GM18868 (cell line): ENCODE data around the gene SLC16A9.
"Not testable (repeated sequence)": the region's sequence is repeated elsewhere in the genome, so short reads cannot be mapped to it uniquely, and the experiment has no call there.

Experiments
- ATAC-seq: cut with Tn5 transposase; IDR thresholded peaks from one replicate; pipeline ENCODE4 v1.9.1; 2021; ENCODE audit warnings: mild to moderate bottlenecking, moderate library complexity; ENCODE audit not compliant: unreplicated experiment

Gene SLC16A9, protein sequence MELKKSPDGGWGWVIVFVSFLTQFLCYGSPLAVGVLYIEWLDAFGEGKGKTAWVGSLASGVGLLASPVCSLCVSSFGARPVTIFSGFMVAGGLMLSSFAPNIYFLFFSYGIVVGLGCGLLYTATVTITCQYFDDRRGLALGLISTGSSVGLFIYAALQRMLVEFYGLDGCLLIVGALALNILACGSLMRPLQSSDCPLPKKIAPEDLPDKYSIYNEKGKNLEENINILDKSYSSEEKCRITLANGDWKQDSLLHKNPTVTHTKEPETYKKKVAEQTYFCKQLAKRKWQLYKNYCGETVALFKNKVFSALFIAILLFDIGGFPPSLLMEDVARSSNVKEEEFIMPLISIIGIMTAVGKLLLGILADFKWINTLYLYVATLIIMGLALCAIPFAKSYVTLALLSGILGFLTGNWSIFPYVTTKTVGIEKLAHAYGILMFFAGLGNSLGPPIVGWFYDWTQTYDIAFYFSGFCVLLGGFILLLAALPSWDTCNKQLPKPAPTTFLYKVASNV

DNA sequence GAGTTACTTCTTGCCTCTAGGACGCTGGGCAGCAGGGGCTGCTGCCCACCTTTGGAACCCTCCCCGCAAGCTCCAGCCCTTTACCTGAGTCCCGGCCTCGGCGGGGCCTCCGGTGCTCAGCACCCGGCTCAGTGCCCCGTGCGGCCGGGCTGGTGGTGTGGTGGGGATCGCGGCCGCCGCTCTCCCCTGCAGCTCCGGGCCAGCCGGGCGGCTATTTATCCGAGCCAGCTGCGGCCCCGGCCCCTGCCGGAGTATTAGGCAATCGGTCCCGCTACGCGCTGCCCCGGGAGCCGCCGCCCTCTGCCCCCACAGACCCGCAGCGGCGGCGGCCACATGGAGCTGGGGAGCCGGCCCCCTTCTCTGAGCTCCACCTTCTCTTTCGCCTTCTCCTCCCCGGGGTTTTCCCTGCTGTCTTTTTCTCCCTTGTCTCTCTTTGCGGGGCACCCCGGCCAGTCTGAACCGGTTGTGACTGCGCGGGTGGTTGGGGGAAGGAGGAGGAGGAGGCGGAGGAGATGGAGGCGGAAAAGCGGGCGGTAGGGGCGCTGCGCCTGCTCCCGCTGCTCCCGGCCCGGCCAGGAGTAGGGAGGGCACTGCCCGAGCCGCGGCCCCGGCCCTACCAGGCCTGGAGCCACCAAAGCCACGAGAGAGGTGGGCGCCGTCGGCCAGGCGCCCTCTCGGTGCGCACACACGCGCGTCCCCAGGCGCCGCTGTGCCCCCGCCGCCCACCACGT lies at the start of gene SLC16A9:
TSS of gene SLC16A9 (minus strand) at position 456 of the 731 bp plus-strand sequence. CDS start 25,559 bp downstream, outside the sequence.
- ATAC-seq: peak; percentile 93

DNA sequence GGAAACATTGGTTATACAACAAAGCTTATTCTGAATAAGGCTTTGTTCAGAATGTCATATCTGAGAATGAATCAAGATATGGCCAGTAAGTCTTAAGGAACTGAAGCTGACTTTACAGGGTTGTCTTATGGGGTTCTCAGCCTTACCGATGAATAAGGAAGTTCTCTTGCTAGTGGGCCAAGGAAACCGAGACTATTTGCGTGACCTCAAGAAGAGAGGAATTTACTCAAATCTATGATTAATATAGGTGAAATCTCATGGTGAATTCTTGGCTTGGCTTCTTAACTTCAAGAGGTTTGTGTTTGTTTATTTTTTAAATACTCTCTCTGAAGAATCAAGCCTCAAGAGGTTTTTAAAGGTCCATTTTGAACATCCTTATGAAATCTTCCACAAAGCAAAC lies 48.3 kb upstream of the SLC16A9 start:
- no peak for ATAC-seq

DNA sequence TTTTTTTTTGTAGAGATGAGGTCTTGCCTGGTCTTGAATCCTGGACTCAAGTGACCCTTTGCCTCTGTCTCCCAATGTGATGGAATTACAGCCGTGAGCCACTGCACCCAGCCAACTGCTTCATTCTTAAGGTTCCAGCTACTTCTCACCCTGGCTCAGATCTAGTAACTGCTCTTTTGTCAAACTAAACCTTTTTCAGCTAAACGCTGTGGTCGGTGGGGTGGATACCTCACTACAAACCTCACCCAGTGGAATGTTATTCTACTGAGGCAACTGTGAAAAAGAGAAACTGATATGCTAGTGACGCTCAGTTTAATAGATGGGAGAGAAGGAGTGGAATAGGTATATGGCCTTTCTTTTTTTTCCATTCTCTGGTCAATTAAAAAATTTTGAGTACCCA lies 45.3 kb upstream of the SLC16A9 start:
- no peak for ATAC-seq

DNA sequence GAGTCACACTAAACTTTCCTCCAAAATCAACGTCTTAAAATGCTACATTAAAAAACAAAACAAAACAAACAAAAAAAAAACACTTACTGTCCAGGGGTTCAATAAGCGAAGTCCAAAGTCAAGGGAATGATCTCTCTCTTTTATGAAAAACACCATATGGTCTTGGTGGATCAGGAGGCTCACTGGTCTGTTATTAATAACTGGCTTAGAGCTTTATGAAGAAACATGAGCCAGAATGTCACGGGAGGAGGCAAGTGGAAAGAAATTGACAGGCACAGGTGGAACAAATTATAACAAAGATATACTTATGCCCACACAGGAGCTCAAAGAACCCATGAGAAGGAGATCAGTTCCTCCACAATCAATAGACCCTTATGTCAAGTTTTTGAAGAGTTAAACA lies 43.6 kb upstream of the SLC16A9 start, which contains the start of gene MRLN:
TSS of gene MRLN (minus strand) at position 189 of the 400 bp plus-strand sequence.
- no peak for ATAC-seq

DNA sequence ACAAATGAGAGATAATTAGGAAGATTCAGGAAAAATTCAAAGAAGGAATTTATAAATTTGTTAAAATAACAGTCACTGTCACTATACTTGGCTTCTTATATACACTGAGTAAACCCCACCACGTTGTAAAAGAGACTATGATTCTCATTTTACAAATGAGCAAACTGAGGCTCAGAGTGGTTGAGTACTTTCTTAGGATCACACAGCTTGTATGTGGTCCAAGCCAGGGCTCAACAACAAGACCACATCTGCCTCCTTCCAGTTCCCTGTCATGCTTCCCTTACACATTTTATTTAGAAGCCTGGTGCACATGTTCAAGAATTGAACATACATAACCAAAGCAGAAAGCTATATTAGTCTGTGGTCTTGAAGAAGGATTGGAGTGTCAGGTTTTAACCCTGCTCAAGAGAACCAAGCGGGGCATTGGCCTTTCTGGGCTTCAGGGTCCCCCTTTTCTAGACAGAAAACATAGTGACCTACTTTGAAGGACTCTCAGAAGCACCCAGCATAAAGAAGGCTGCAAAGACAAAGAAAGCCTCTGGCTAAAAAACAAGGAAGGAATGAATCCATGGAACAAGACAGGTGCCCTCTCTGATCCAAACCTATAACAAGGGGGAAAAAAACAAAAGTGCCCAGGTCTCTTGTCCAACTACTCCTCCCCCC lies 42.8 kb upstream of the SLC16A9 start:
- ATAC-seq: no peak

DNA sequence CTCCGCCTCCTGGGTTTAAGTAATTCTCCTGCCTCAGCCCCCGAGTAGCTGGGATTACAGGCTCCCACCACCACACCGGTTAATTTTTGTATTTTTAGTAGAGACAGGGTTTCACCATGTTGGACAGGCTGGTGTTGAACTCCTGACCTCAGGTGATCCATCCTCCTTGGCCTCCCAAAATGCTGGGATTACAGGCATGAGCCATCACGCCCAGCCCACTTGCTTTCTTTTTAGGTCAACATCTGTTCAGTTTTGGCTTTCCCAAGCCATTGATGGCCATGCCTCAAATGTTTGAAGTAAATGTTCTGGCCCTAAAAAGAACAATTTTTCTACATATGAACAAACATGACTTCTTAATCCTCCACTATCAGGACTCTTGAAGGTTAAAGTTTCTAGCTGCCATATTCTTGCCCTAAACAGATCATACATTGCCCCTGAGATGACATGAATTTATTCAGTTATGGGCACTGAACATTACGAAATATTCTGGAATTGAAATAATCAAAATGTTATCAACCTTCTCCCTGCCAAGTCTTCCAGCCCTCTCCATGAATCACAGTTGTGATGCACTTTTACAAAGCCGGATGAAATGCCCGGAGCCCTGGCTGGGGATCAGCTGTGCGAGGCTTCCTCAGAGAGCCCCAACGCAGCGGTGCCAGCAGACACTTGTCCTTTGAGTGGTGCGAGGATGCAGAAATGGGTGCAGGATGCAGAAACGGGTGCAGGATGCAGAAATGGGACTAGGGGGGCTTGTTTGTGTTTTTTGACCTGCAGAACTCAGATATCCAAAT lies 40.7 kb upstream of the SLC16A9 start:
- ATAC-seq: no peak

DNA sequence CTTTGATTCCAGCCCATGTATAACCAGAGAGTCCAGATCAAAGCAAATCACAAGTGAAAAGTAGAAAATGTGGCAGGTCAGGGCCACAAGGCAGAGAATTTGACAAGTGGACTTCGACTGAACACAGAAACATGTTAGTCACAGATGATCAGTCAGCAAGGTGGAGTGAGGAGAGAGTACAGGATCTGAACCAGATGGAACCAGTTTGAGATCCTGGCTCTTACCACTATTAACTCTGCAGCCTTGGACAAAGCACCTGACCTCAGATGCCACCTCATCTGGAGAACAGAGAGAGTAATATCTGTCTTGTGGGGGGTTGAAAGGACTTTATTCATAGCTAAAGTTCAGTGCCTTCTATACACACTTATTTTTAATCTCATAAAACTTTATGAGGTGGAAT lies 39.2 kb upstream of the SLC16A9 start:
- peak; percentile 74 for ATAC-seq

DNA sequence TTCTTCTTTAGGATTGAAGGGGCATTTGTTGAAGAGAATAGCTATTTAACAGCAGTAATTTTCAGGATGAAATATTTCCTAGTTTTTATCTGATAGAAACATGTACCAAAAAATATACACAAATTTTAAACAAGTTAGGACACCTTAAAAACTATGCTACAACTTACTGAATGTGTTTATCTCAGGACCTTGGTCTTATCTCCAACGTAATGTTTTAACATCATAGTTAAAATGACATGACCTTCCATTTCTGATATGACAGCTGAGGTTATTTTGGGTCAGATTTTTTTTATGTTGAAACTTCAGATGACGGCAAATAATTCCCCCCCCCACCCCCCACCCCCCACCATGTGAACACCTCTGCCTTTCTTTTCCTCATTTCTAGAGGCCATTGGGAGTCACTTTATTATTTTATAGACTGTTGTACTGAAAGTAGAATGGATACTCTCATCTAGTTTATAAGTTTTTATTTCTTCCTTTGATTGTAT lies 35.6 kb upstream of the SLC16A9 start:
- ATAC-seq: no peak

DNA sequence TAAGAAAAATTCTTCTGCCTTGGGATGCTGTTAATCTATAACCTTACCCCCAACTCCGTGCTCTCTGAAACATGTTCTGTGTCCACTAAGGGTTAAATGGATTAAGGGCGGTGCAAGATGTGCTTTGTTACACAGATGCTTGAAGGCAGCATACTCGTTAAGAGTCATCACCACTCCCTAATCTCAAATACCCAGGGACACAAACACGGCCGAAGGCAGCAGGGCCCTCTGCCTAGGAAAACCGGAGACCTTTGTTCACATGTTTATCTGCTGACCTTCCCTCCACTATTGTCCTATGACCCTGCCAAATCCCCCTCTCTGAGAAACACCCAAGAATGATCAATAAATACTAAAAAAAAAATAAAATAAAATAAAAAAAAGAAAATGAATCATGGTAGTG lies 35.1 kb upstream of the SLC16A9 start:
- ATAC-seq: not testable (repeated sequence)

DNA sequence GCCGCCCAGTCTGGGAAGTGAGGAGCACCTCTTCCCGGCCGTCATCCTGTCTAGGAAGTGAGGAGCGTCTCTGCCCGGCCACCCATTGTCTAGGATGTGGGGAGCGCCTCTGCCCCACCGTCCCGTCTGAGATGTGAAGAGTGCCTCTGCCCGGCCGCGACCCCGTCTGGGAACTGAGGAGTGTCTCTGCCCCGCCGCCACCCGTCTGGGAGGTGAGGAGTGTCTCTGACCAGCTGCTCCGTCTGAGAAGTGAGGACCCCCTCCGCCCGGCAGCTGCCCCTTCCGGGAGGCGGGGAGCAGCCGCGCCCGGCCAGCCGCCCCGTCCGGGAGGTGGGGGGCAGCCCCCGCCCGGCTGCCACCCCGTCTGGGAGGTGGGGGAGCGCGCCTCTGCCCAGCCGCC lies 34.5 kb upstream of the SLC16A9 start:
- ATAC-seq: not testable (repeated sequence)

DNA sequence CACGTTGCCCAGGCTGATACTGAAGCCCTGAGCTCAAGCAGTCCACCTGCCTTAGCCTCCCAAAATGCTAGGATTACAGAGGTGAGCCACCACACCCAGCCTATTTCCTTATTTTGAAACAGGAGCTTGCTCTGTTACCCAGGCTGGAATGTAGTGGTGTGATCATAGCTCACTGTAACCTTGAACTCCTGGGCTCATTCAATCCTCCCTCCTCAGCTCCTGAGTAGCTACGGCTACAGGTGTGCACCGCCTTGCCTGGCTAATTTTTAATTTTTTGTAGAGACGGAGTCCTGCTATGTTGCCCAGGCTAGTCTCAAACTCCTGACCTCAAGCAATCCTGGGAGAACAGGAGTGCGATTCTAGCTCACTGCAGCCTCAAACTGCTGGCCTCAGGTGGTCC lies 31.9 kb upstream of the SLC16A9 start:
- no peak for ATAC-seq

DNA sequence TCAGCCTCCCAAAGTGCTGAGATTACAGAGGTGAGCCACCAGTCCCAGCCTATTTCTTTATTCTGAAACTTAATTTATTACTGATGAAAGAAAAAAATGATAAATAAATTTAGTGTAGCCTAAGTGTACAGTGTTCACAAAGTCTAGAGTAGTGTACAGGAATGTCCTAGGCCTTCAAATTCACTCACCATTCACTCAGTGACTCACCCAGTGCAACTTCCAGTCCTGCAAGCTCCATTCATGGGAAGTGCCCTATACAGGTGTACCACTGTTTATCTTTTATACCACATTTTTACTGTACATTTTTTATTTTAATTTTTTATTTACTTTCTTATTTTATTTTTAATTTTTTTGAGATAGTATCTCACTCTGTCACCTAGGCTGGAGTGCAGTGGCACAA lies 31.4 kb upstream of the SLC16A9 start:
- no peak for ATAC-seq

DNA sequence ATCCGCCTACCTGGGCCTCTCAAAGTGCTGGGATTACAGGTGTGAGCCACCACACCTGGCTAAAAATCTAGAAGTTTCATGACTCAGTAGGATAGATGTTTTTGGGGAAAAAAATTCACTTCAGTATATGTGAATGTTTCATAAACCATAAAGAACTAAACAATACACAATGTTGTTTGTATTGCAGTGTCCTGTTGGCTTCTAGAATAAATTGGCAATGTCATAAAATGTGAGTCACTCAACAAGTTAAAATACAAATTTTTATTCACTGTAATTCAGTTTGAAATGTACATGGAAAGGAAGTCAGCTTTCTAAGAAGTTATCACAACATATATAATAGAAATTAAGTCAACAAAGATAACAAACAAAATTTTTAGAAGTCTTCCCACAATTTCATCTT lies 27.1 kb upstream of the SLC16A9 start:
- ATAC-seq: no peak

DNA sequence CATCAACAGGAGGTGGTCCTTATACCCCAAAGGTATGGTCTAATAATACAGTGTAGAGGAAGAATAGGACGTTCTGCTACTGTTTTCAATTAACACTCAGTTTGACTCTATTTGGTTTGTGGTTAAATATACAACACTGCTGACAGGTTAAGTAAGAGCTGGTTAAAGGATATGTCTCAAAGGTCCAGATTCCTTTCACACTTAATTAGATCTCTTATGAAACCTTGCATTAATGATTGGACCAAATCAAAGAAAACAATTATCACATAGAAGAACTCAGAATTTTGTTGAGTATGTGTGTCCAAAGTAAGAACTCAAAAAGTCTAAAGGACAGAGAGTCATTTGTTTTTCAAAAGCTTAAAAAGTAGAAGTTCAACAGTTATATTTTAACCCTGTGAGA lies 25.6 kb upstream of the SLC16A9 start:
- no peak for ATAC-seq

DNA sequence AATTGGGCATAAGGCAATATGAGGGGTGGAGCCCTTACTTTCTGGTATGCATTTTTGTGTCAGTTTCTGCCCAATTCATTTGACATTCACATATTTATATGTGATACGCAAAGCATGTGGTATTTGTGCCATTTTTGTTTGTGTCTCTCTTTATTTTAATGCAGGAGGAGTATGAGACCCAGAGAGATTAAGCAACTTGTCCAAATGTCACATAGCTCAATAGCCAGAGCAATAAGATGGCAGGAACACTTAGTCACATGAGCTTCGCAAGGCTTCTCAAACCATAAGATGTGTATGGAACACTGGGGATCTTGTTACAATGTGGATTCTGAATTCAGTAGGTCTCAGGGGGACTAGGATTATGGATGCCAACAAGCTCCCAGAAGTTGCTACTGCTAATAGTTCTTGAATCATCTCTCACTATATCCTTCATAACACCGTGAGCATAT lies 24.4 kb upstream of the SLC16A9 start:
- ATAC-seq: no peak

DNA sequence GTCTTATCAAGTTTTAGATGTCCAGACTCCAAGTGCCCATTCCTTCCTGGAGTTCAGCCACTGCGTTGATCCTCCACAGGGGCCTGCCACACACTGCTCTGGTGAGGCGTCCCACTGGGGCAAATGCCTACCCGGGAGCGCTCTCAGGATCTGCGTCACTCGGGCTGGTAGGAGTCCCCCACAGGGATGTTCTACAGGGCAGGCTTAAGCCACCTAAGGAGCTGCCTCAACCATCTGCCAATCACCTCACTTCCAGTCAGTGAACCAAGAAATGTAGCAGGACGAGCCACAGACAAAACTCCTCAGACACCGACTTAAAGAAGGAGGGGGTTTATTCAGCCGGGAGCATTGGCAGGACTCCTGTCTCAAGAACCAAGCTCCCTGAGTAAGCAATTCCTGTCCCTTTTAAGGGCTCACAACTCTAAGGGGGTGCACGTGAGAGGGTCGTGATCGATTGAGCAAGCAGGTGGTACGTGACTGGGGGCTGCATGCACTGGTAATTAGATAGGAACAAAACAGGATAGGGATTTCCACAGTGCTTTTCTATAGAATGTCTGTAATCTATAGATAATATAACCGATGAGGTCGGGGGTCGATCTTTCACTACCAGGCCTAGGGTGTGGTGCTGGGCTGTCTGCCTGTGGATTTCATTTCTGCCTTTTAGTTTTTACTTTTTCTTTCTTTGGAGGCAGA lies 23.8 kb upstream of the SLC16A9 start:
- not testable (repeated sequence) for ATAC-seq

DNA sequence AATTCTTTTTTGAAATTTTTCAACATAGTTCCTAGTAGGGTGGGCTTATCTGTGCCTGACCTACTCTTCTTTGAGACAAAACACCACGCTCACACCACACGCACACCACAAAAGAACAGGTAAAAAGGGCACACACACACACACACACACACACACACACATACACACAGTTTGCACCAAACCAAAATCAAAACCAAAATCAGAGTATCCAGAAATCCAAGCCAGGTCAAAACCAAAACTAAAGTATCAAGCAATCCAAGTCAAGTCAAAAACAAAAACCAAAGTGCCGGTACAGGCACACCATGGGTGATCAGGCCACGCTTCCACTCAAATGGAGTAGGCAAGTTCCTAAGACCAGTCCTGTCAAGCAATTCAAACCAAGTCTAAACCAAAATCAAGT lies 23.2 kb upstream of the SLC16A9 start:
- not testable (repeated sequence) for ATAC-seq

DNA sequence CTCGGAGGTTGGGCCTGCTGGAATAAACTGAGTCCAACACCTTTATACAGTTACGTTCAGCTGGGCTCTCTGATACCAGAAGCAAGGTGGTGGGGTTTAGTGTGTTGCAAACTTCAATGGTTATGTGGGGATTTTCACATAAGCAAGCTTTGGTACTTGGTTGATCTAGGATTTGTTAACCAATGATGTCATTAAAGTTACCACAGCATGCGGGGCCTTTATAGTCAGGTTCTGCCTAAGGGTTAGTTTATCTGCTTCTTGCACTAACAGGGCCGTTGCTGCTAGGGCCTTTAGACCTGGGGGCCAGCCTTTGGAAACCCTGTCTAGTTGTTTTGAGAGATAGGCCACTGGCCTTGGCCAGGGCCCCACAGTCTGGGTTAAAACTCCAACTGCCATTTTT lies 19.5 kb upstream of the SLC16A9 start:
- not testable (repeated sequence) for ATAC-seq

DNA sequence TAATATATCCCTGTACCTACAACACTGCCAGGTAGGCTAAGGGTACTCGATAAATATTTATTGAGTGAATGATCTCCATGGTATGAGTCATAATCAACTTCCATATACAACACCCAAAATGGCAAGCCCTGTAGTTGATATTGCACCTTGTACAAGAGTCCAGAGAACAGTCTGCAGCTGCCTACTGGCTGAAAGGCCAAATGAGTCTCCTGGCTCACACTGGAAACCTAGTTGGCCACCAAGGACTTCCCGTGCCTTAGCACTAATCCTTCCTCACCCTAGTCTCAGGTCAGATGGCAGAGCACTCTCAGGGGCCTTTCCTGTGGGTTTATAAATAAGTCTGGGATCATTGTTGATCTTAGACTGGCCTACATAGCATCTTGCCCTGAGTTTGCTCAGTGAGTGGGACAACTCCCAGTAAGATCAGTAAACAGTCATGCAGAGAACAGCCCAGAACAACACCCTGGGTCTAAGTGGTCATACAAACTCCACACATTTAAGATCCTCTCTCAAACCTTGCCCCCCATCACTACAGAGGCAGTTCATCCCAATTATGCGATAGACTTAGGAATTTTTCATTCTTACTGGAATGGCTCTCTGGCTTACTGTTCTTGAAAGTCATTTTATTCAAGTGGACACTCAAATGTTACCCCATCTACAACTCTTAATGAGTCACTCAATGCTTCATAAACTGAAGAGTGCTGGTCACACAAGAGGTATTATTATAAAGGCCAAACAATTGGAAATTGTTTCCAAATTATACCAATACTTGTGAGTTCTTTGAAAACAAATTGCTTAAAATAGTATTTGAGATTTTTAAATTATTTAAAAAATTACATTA lies 14.7 kb upstream of the SLC16A9 start:
- no peak for ATAC-seq
